HEK293 (cell line): ENCODE measurements around the gene BDKRB2.

Experiments used
- CTCF ChIP-seq: fragments of 450-650 bp; formaldehyde crosslinking; IDR thresholded peaks from 2 replicates; pipeline ENCODE4 v1.5.1; 2016; ENCODE audit warnings: missing biosample characterization, missing genetic modification characterization
- RBAK ChIP-seq: fragments of 450-650 bp; formaldehyde crosslinking; IDR thresholded peaks from 2 replicates; pipeline ENCODE4 v1.5.1; 2016; ENCODE audit warnings: missing biosample characterization, missing genetic modification characterization
- YY1 ChIP-seq: fragments of 450-650 bp; formaldehyde crosslinking; IDR thresholded peaks from 2 replicates; pipeline ENCODE4 v1.5.1; 2018; ENCODE audit warnings: missing biosample characterization, missing genetic modification characterization
- ZBTB20 ChIP-seq: fragments of 450-650 bp; formaldehyde crosslinking; IDR thresholded peaks from 2 replicates; pipeline ENCODE4 v1.5.1; 2016; ENCODE audit warnings: missing biosample characterization, missing genetic modification characterization
- ZNF302 ChIP-seq: fragments of 450-650 bp; formaldehyde crosslinking; IDR thresholded peaks from 2 replicates; pipeline ENCODE4 v1.5.1; 2016; ENCODE audit warnings: missing biosample characterization, missing genetic modification characterization, low read depth
- ZNF311 ChIP-seq: fragments of 450-650 bp; formaldehyde crosslinking; IDR thresholded peaks from 2 replicates; pipeline ENCODE4 v1.5.1; 2017; ENCODE audit warnings: missing biosample characterization, missing genetic modification characterization, borderline replicate concordance
- ZNF747 ChIP-seq: fragments of 450-650 bp; formaldehyde crosslinking; IDR thresholded peaks from 2 replicates; pipeline ENCODE4 v1.5.1; 2016; ENCODE audit warnings: missing biosample characterization, missing genetic modification characterization

GRCh38 chr14:96263347-96264199 is 58.9 kb downstream of the BDKRB2 start:
- no peak for TF ChIP-seq RBAK (tag by site-specific recombination)
- TF ChIP-seq ZNF302 (tag by site-specific recombination) = no peak
- no peak for TF ChIP-seq YY1 (tag by site-specific recombination)
- TF ChIP-seq ZNF311 (tag by site-specific recombination) = no peak
- TF ChIP-seq ZNF747 (tag by site-specific recombination) = no peak
- no peak for TF ChIP-seq CTCF
- no peak for TF ChIP-seq ZBTB20 (tag by site-specific recombination)
